HEK293T (cell line): ENCODE measurements around the gene FLNB.

Experiments
- ELF4 ChIP-seq: fragments of 450-650 bp; IDR thresholded peaks from 2 replicates; pipeline ENCODE4 v1.6.1; 2017; ENCODE audit warnings: antibody characterized with exemption
- FOXA1 ChIP-seq: fragments of 450-650 bp; IDR thresholded peaks from 2 replicates; pipeline ENCODE4 v1.6.1; 2016; ENCODE audit warnings: mild to moderate bottlenecking

GRCh38 chr3:58074997-58075396, 66.8 kb downstream of the FLNB start:
- TF ChIP-seq ELF4 (no peak), FOXA1 (no peak)
